ENCODE measurements around the gene SPNS3. TPM values are rescaled to one million over a fixed set of nuclear protein-coding genes. Genes with fewer than 3 reads are reported as not detected.

SPNS3 gene
- total RNA-seq, 1 donor from 2014 or later, result not detected

- Mint-ChIP-seq H3K27ac (no peak overlapping the region), H3K36me3 (ENCODE audit: insufficient read depth) (peaks cover 1% of the 10 kb centered on the region), H3K4me3 (ENCODE audit: low read depth) (no peak overlapping the region), H3K9me3 (ENCODE audit: low read depth) (no peaks in the 10 kb centered on the region), H3K27me3 (peaks cover 18% of the 10 kb centered on the region), H3K4me1 (ENCODE audit: low read depth) (peaks cover 4% of the 10 kb centered on the region)
- no peak for DNase-seq (ENCODE audit: low spot score, unreplicated experiment)
- TF ChIP-seq CTCF (IDR thresholded peaks at IDR 0.05; ENCODE audit: unreplicated experiment), result no peak
Observed at GRCh38 chr17:4534928-4535666, 101.4 kb downstream of the SPNS3 start.

- Mint-ChIP-seq H3K27ac (no peak overlapping the region), H3K4me3 (ENCODE audit: low read depth) (no peak overlapping the region), H3K9me3 (ENCODE audit: low read depth) (no peaks in the 10 kb centered on the region), H3K36me3 (ENCODE audit: insufficient read depth) (peaks cover 1% of the 10 kb centered on the region), H3K4me1 (ENCODE audit: low read depth) (peaks cover 4% of the 10 kb centered on the region), H3K27me3 (peaks cover 18% of the 10 kb centered on the region)
- no peak for DNase-seq (ENCODE audit: low spot score, unreplicated experiment)
- no peak for TF ChIP-seq CTCF (IDR thresholded peaks at IDR 0.05; ENCODE audit: unreplicated experiment)
Observed at GRCh38 chr17:4535667-4536258, 102.0 kb downstream of the SPNS3 start.

- peaks cover 4% of the 10 kb centered on the region for H3K4me1 Mint-ChIP-seq (ENCODE audit: low read depth)
- DNase-seq (ENCODE audit: low spot score, unreplicated experiment), result no peak
- no peak for TF ChIP-seq CTCF (IDR thresholded peaks at IDR 0.05; ENCODE audit: unreplicated experiment)
- peaks cover 2% of the 10 kb centered on the region for H3K36me3 Mint-ChIP-seq (ENCODE audit: insufficient read depth)
- H3K27ac Mint-ChIP-seq, result no peak overlapping the region
- no peaks in the 10 kb centered on the region for H3K9me3 Mint-ChIP-seq (ENCODE audit: low read depth)
- no peak overlapping the region for H3K4me3 Mint-ChIP-seq (ENCODE audit: low read depth)
- H3K27me3 Mint-ChIP-seq, result peaks cover 18% of the 10 kb centered on the region
Observed at GRCh38 chr17:4536259-4536741, 102.6 kb downstream of the SPNS3 start.

- Mint-ChIP-seq H3K4me3 (ENCODE audit: low read depth) (no peak overlapping the region), H3K9me3 (ENCODE audit: low read depth) (no peaks in the 10 kb centered on the region), H3K27ac (no peak overlapping the region), H3K36me3 (ENCODE audit: insufficient read depth) (peaks cover 3% of the 10 kb centered on the region), H3K4me1 (ENCODE audit: low read depth) (peaks cover 4% of the 10 kb centered on the region), H3K27me3 (peaks cover 17% of the 10 kb centered on the region)
- no peak for TF ChIP-seq CTCF (IDR thresholded peaks at IDR 0.05; ENCODE audit: unreplicated experiment)
- no peak for DNase-seq (ENCODE audit: low spot score, unreplicated experiment)
Observed at GRCh38 chr17:4536742-4537411, 103.1 kb downstream of the SPNS3 start.

Other genes starting within 250 kb of the SPNS3 start
- gene ANKFY1, start 170.0 kb upstream of the SPNS3 start, total RNA-seq, result 59.8 and 64.6 TPM in 2 replicates
- 82.6 and 87.8 TPM in 2 replicates for gene UBE2G1, start 67.3 kb upstream of the SPNS3 start, total RNA-seq
- gene SPNS2, start 64.9 kb downstream of the SPNS3 start, total RNA-seq, result 0.60 and 1.5 TPM in 2 replicates
- 55.2 and 55.6 TPM in 2 replicates for gene MYBBP1A, start 121.4 kb downstream of the SPNS3 start, total RNA-seq
- not detected in 2 replicates for gene GGT6, start 126.6 kb downstream of the SPNS3 start, total RNA-seq
- 8.3 and 8.6 TPM in 2 replicates for gene SMTNL2, start 150.6 kb downstream of the SPNS3 start, total RNA-seq
- 0.33 and 0.69 TPM in 2 replicates for gene ALOX15, start 207.7 kb downstream of the SPNS3 start, total RNA-seq

Measured in progenitor cell of endocrine pancreas (in vitro differentiated cells).